Activated CD4-positive, alpha-beta T cell treated with anti-CD3 and anti-CD28 coated beads for 24 hours (primary cell): Measurements from ENCODE around the gene PADI1.

Experiments used
- DNase-seq, 2 donors: peaks; one replicate each; pipeline ENCODE4 v3.0.0-alpha.2; 2020; ENCODE audit warnings: low read depth in 2 of 2

The PADI1 gene

DNA sequence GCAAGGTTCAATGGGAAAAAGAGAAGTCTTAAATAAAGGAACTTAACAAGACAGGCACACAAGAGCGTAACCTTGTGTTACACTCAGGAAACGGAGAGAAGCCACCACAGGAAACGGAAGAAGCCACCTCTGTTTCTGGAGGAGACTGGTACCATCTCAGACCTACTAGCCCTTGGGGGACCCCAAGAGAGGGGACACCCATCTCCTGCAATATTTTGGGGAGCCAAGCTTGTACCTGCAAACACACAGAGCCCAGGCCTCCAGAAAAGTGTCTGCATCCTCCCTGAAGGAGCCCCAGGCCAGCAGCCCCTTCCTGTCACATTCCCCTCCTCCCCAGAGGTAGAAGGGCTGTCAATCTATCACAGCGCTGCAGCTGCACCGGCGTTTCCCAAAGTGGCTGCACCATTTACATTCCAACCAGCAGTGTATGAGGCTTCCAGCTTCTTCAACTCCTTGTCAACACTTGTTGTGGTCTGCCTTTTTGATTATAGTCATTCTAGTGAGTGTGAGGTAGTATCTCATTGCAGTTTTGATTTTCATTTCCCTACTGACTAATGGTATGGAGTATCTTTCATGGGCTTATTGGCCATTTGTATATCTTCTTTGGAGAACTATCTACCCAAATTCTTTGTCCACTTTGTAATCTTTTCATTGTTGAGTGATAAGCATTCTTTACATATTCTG, 23.0 kb upstream of the PADI1 start:
- no peak for DNase-seq

DNA sequence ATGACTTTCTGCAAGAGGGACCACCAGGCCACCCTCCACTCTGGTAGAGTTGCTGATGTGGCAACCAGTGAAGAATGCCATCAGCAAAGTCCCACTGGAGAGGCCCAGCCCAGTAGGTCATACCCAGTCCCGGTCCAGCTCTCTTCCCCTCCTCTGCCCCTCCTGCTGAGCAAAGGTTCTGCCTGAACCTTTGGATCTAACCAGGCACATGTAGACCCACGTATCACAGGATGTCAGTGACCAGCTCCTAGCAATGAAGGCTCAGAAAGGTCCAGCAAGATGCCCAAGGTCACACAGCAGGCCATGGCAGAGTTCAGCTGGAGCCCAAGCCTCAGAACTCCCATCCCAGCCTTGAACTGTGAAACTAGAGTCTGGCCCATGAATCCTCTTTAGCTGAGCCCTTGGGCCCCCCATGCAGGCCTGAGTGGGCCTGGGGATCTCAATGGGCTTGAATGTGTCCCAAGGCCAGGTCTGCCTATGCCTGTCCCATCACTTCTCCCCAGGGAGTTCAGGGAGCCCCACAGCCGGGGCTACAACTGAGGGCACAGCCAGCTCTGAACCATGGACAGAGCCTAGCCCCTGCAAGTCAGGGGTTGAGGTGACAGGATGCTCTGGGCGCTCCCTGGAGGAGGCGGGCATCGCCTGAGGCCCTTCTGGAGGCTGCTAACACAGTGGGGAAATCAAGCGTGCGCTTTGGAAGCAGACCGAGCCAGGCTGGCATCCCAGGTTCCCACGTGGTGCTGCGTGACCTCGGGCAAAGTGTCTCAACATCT, 21.4 kb upstream of the PADI1 start:
- DNase-seq = no peak

DNA sequence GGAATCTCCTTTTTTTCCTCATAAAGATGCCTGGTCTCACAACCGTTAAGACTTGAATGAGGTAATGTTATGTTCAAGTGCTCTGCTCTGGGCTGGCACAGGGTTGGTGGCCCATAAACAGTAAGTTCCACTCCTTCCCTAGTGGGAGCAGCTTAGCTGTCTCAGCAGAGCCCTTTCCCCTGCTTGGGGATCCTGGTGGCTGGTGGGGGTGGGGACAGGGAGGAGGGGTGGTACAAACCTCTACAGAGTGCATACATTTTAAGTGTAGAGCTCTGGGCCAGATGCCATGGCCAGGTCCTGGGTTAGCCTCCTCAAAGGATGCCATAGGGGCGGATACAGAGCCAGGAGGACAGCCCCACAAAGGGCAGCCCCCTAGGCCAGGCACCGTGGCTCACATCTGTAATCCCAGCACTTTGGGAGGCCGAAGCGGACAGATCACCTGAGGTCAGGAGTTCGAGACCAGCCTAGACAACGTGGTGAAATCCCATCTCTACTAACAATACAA, 20.7 kb upstream of the PADI1 start:
- DNase-seq = no peak

DNA sequence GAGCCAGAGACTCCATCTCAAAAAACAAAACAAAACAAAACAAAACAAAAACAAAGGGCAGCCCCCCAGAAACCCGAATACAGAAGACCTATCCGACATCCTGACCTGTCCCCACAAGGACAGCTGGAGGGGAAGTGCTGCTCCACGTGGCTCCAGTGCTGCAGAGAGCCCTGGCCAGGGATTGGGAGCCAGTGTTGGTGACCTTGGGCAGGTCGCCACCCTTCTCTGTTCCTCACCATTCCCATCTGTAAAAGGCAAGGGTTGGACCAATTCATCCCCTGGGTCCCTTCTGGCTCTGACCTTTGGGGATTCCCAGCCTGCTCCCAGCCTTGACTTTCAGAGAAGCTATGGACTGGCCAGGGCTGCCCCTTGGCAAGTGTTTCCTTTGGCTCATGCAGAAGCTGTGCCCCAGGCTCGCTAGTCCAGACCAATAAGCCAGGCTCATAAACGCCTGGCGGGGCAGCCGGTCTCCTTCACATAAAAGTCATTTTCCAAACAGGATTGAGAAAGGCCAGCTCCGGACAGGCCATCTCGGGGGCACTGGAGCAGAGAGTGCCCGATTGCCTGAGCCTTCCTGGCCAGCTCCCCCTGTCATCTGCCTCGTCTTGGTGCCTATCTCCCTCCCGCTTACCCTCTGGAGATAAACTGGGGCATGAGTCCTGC, 20.0 kb upstream of the PADI1 start:
- no peak for DNase-seq

- DNase-seq = no peak
Measured at GRCh38 chr1:17185485-17185860, 19.5 kb upstream of the PADI1 start.

DNA sequence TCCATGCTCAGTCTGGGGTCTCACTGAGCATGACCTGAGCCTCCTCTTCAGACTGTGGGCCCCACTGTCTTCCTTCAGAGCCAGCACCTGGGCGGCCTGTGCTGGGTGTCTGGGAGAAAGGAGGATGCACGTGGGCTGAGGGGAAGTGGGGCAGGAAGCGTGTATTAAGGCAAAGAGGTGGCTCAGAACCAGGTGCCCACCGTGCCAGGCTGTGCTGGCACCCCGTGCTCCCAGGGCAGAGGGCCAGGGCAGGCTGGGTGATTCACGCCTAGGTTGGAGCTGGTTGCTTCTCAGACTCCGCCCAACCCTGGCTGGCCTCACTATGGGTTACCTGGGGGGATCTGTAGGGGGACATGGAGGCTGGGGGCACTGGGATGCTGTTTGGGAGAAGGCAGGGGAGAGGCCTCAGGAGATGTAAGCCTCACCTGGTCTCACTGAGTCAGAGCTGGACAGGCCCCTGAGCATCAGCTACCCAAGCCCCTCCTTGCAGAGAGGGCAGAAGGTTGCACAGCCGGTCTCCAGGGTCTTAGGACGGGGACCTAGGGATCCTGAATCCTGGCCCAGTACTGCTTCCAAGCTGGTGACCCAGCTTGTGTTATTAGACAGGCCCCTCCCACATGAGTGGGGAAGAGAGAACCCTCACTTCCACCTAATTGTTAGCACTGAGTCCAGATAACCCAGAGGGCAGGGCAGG, 18.6 kb upstream of the PADI1 start:
- no peak for DNase-seq

GRCh38 chr1:17187051-17187450, 17.9 kb upstream of the PADI1 start:
- no peak for DNase-seq

DNA sequence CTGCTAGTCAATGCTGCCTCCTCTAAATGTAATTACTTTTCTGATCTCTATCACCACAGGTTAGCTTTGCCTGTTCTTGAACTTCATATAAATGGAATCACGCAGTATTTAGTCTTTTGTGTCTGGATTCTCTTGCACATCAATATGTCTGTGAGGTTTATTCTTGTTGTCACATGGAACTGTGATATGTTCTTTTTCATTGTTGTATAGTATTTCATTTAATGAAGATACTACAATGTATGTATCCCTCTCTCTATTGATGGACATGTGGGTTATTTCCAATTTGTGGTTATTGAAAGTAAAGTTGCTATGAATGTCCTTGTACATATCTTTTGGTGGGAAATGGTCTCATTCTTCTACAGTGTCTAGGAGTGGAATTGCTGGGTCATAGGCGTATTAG, 16.7 kb upstream of the PADI1 start:
- no peak for DNase-seq

DNA sequence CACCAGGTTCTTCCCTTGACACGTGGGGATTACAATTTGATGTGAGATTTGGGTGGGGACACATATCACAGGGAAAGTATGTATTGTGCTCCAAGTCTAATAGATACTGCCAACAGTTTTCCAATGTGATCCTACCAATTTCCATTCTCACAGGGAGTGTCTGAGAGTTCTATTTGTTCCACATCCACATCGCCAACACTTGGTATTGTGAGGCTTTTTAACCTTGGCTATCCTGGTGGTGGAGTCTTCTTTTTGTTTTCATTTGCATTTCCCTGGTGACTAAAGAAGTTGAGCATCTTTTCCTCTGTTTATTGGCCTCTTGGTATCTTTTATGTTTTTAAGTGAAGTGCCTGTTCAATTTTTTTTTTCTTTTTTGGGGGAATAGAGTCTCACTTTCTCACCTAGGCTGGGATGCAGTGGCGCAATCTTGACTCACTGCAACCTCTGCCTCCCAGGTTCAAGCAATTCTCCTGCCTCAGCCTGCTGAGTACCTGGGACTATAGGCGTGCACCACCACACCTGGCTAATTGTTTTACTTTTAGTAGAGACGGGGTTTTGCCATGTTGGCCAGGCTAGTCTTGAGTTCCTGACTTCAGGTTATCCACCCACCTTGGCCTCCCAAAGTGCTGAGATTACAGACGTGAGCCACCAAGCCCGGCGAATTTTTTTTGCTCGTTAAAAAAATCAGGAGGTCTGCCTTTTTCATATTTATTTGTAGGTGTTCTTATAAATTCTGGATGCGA, 15.9 kb upstream of the PADI1 start:
- no peak for DNase-seq

- no peak for DNase-seq
Measured at GRCh38 chr1:17189632-17189990, 15.3 kb upstream of the PADI1 start.

DNA sequence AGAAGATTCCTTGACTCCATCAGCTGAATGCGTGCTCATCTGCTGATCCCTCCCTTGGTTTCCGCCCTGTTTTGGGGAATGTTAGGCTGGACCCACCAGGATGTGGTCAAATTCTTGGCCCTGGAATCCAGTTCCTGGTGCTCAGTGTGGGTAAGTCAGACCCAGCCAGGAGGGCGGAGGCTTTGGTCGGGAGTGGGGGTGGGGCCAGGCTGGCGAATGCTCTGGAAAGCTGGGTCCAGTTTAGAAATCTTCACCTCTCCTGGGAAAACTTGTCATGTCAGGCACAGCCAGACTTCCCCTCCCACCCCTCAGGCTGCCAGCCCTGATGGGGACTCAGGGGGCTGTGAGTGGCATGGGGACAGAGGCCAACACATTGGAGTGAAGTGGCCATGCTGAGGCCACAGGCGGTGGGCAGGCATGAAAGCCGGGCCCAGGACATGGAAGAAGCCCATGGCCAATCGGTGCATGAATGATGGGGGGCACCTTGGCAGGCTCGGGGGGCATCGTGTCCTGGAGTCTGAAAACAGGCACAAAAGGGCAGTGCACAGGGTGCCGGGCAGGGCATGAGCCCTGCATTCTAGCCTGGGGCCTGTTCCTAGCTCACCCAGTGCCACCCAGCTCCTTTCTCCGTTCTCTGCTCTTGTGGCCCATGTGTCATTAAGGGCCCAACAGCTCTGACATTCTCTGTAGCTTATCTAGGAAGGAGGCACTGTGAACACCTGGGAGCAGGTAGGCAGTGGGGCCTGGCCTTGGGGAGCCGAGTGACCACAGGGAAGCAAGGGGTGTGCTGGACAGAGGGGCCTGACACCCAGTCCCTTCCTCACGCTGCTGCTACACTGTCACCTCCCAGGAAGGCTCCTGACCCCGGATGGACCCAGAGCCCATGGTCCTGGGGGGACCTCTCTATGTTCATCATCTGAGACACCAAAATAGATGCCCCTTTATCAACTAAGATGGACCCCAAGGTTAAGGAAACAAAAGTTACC, 14.6 kb upstream of the PADI1 start:
- DNase-seq = no peak

- no peak for DNase-seq
Measured at GRCh38 chr1:17191990-17192242, 13.0 kb upstream of the PADI1 start.

DNA sequence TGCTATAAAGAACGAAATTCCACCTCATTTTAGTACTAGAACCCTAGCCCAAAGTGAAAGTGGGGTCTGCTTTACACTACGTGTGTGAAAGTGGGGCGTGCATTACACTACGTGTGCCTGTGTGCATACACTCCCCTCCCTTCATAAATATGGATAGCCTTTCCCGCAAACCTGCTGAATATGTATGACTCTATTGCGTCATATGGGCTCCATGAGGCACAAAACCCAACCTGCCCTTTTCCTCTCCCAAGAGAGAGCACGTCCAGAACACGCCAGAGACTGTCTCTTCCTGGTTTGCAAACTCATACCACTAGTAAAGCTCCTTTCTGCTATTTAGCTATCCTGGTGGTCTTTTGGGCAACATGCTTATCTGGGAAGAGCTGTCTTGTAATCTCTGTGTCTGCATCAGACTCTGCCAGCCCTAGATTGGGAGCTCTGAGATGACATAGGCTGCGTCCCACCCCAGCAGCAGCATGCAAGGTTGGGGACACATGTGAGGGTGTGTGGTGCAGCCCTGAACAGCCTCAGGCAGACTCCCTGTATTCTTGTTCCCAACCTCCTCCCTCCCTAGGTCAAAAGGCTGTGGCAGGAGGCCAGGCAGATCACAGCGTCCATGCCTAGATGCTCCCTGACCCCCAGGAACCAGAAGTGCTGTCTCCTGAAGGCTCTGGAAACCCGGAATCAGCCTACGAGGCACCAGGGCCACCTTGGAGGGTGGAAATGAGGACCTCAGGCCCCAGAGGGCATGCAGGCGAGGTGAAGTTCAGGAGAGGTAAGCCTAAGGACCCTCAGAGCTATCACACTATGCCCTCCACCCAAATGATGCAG, 12.3 kb upstream of the PADI1 start:
- no peak for DNase-seq

DNA sequence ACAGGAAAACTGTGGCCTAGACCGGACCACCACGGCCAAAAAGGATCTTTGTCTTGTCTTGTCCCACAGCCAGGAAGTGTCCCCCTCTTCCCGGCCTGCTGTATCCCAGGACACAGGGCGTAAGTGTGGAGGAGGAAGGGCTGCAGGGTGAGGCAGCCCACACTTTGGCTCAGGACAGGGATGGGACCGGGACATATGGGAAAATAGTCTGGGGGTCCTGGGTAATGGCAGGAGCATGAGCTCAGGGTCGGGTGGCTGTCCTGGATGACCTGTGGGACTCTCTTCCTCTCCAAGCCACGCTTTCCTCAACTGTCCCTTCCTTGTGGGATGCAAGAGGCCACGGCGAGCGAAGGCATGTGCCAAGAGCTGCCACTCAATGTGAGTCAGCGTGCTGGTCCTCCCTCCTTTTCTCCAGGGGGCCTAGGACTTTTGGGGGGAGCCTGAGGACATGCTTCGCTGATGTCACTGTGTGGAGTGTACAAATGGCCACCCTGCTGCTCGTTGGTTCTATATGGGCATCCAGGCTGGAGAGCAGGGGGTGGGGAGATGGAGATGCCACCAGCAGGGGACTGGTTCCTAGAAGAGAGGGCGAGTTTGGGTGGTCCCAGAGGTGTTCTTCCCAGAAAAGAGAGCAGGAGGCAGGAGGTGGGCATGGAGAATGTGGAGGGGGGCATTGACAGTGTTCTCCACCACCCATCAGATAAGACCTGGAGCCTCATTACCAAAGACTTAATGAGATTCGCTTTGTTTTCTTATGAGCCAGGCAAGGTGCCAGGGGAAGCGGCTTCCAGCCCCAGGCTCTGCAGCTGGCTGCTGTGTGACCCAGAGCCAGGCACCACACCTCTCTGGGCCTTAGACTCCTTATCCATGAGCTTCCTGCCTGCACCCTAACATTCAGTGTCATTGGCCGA, 11.5 kb upstream of the PADI1 start:
- no peak for DNase-seq

DNA sequence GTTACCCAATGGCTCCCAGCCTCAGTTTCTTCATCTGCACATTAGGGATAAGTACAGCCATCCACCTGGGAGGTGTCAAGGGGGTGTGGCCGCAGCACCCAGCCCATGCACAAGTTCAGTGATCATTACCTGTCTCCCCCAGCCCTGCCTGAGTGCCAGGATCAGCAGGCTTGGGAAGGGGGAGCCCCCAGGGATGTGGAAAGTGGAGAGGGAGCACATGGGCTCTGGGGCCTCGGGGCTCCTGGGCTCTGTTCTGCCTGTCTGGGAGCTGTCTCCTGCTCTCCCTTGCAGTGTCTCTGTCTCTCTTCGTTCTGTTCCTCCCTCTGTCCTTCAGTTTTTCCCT, 10.8 kb upstream of the PADI1 start:
- no peak for DNase-seq

DNA sequence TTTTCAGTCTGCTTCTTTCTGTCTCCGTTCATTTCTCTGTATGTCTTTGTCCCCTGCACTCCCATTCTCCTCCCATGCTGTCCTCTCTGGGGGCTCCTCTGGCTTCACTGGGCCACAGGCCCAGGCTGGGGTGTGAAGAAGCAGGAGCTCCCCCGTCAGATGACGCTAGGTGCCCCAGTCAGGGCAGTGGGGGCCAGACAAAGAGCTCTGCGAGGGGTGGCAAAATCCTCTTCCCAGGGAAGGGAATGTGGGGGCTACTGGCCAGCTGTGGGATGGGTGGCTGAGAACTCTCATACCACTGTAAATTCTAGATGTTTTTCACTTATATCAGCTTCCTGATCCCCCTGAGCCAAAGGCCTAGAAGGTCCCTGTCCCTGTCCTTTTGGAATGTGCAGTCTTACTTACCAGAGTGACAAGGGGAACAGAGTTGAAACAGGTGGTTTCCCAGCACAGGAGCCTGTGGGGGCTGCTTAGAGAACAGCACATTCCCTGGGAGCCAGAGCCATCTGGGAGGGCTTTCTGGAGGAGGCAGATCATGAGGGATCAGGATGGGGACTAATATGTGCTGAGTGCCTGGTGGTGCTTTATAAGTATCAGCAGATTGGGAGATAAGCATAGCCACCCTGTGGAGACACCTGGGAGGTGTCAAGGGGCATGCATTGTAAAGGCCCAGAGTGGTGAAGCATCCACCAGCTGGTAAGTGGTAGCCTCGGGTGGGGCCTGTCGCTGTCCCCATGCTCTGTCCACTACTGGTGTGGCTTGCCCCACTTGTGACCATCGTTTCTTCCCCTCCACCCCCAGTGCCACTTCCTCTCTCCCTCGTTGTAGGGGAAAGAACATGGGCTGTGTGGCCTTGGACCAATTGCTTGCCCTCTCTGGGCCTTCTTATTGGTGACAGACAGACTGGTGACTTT, 10.1 kb upstream of the PADI1 start:
- DNase-seq = no peak

GRCh38 chr1:17195731-17196130, 9.2 kb upstream of the PADI1 start:
- no peak for DNase-seq
